K562 (cell line): ENCODE results near the gene CFL1. TPM values are rescaled to one million over a fixed set of nuclear protein-coding genes. Genes with fewer than 3 reads are reported as not detected.
A peak's percentile ranks its signal among the peaks of the same experiment; 100 is the strongest.

ENCODE experiments used
- BHLHE40 ChIP-seq: IDR thresholded peaks from 2 replicates; pipeline ENCODE4 v1.6.1; 2011; ENCODE audit warnings: low read length, improper control_type of control experiment
- CEBPZ ChIP-seq: fragments of 150-350 bp; IDR thresholded peaks from 2 replicates; pipeline ENCODE4 v1.6.1; 2014; ENCODE audit warnings: low read depth, mild to moderate bottlenecking, low read length, borderline replicate concordance
- CHD2 ChIP-seq: IDR thresholded peaks from 2 replicates; pipeline ENCODE4 v1.6.1; 2011; ENCODE audit warnings: low read depth, low read length
- CSDE1 ChIP-seq, 2 experiments: fragments of 450-650 bp; IDR thresholded peaks; 2 replicates each; pipeline ENCODE4 v1.6.1; 2016; ENCODE audit warnings: mild to moderate bottlenecking in 1 of 2
- DEAF1 ChIP-seq: fragments of 450-650 bp; formaldehyde crosslinking; IDR thresholded peaks from 2 replicates; pipeline ENCODE4 v1.4.0; 2020; ENCODE audit warnings: mild to moderate bottlenecking, moderate library complexity
- DPF2 ChIP-seq: fragments of 450-650 bp; IDR thresholded peaks from 2 replicates; pipeline ENCODE4 v1.6.1; 2016
- ERF ChIP-seq: fragments of 450-650 bp; formaldehyde crosslinking; IDR thresholded peaks from 2 replicates; pipeline ENCODE4 v1.4.0; 2020; ENCODE audit warnings: mild to moderate bottlenecking, mixed read lengths
- GATAD2B ChIP-seq: fragments of 450-650 bp; IDR thresholded peaks from 2 replicates; pipeline ENCODE4 v1.6.1; 2017; ENCODE audit warnings: mild to moderate bottlenecking, borderline replicate concordance
- HEY1 ChIP-seq: fragments of 250-450 bp; sonication (Bioruptor Pico); IDR thresholded peaks from 2 replicates; pipeline ENCODE4 v1.5.0; 2020; ENCODE audit warnings: mild to moderate bottlenecking, moderate library complexity, borderline replicate concordance
- MAFG ChIP-seq: fragments of 450-650 bp; conservative IDR thresholded peaks from 2 replicates; pipeline ENCODE4 v1.6.1; 2016; ENCODE audit warnings: missing genetic modification characterization, missing compliant biosample characterization
- MAX ChIP-seq: sonication (generic); formaldehyde crosslinking; IDR thresholded peaks from 2 replicates; pipeline ENCODE4 v1.9.0; 2022; ENCODE audit warnings: mild to moderate bottlenecking, missing genetic modification reagents
- MYNN ChIP-seq, 2 experiments: sonication (generic); formaldehyde crosslinking in 1 of 2; IDR thresholded peaks; 2 replicates each; pipeline versions ENCODE4 v1.5.0 to v1.6.1; 2016 to 2020; ENCODE audit warnings: antibody characterized with exemption in 1 of 2, missing genetic modification reagents in 1 of 2
- POLR2H ChIP-seq: IDR thresholded peaks from 2 replicates; pipeline ENCODE4 v1.6.1; 2016; ENCODE audit warnings: missing genetic modification characterization, low read depth, mild to moderate bottlenecking, control low read depth, missing compliant biosample characterization, moderate library complexity
- SMAD4 ChIP-seq: fragments of 250-450 bp; sonication (Bioruptor Pico); conservative IDR thresholded peaks from 2 replicates; pipeline ENCODE4 v1.8.0; 2021; ENCODE audit warnings: inconsistent platforms, mild to moderate bottlenecking, moderate library complexity
- TCF7L2 ChIP-seq: fragments of 150-350 bp; IDR thresholded peaks from 2 replicates; pipeline ENCODE4 v1.6.1; 2016; ENCODE audit warnings: low read depth, mild to moderate bottlenecking, low read length, moderate library complexity
- U2AF1 ChIP-seq: fragments of 200-400 bp; formaldehyde crosslinking; optimal IDR thresholded peaks from 2 replicates; pipeline ENCODE3; 2017; ENCODE audit warnings: mild to moderate bottlenecking, low read depth, low read length, moderate library complexity
- ZNF165 ChIP-seq: fragments of 250-450 bp; sonication (Bioruptor Pico); IDR thresholded peaks from 2 replicates; pipeline ENCODE4 v1.4.0; 2020; ENCODE audit warnings: borderline replicate concordance
- ZNF431 ChIP-seq: sonication (generic); formaldehyde crosslinking; IDR thresholded peaks from 2 replicates; pipeline ENCODE4 v1.8.0; 2022; ENCODE audit warnings: mild to moderate bottlenecking, missing genetic modification reagents
- ZNF766 ChIP-seq: fragments of 200-800 bp; sonication (Bioruptor generic); conservative IDR thresholded peaks from 2 replicates; pipeline ENCODE4 v1.6.1; 2016; ENCODE audit warnings: missing genetic modification characterization, missing compliant biosample characterization
- polyA plus RNA-seq, 8 experiments: library from polyadenylated mRNA; depleted of rRNA in 4 of 8; stranded (reverse) in 5 of 8; unstranded in 3 of 8; fragments of >200 nt; fragmentation: Nextera tagmentation in 2 of 8; fragmentation: Illumina TruSeq in 1 of 8; extraction: Ambion mirVana in 2 of 8; extraction: Trizol in 1 of 8; gene quantifications; 2 replicates each; pipeline versions ENCODE4 v1.2.1 to v1.2.3, GENCODE V29; 2011 to 2014; ENCODE audit warnings: inconsistent platforms in 1 of 8, missing spikeins in 1 of 8
- total RNA-seq, 7 experiments: library from RNA; depleted of rRNA in 6 of 7; stranded (reverse); fragments of >200 nt in 6 of 7; fragmentation: Illumina TruSeq in 2 of 7; extraction: Trizol in 2 of 7; gene quantifications; 2 replicates each; pipeline versions ENCODE4 v1.2.1 to v1.2.3, GENCODE V29; 2011 to 2021; ENCODE audit warnings: low replicate concordance in 1 of 7

The CFL1 gene
- total and polyA plus RNA-seq, 9 of the 15 experiments (the other 6 are each of a cell fraction or from before 2014, with no cell fraction given) = 105 to 1,101 (median 859) TPM

GRCh38 chr11:65890324-65891218 lies 32.6 kb upstream of the CFL1 start, which contains the start of gene CCDC85B (continued):
- TF ChIP-seq DPF2 = 0 out of 2 replicates have a peak, but pooled peaks have one; percentile 12
- TF ChIP-seq ZNF165 (CRISPR knock-in tag) = 0 out of 2 replicates have a peak, but pooled peaks have one; percentile 57
- TF ChIP-seq ZNF431 (CRISPR knock-in tag) = no peak
- TF ChIP-seq CHD2 = peak; percentile 21; the same call in 1 of the 2 replicates
- no peak for TF ChIP-seq MAFG
- no peak for TF ChIP-seq TCF7L2
- peak; percentile 88 for TF ChIP-seq SMAD4 (CRISPR knock-in tag)
- 0 out of 2 replicates have a peak, but pooled peaks have one; percentile 10 for TF ChIP-seq DEAF1 (CRISPR knock-in tag)
- TF ChIP-seq MAX (CRISPR knock-in tag) = peak; percentile 92
- peak; percentile 84 for TF ChIP-seq U2AF1
- TF ChIP-seq CEBPZ = no peak
- TF ChIP-seq BHLHE40 = peak; percentile 94
- TF ChIP-seq GATAD2B = peak; percentile 64; the same call in 1 of the 2 replicates
- TF ChIP-seq ZNF766 = peak; percentile 55; the same call in 1 of the 2 replicates
- TF ChIP-seq MYNN (IDR thresholded peaks at IDR 0.05) = no peak
- no peak for TF ChIP-seq MYNN (CRISPR knock-in tag; IDR thresholded peaks at IDR 0.05)
- peak; percentile 91; the same call in 1 of the 2 replicates for TF ChIP-seq ERF (CRISPR knock-in tag)
- TF ChIP-seq CSDE1 (IDR thresholded peaks at IDR 0.05) = no peak
- peak; percentile 71 for TF ChIP-seq POLR2H
- no peak for TF ChIP-seq HEY1
